Peyer's patch (tissue), 4 donors: ENCODE data around the gene CYP26A1. TPM values are rescaled to one million over a fixed set of nuclear protein-coding genes. Genes with fewer than 3 reads are reported as not detected.
A peak's percentile ranks its signal among the peaks of the same experiment; 100 is the strongest.

ENCODE experiments used
- DNase-seq, 3 donors: peaks; one replicate each; pipeline ENCODE4 v3.0.0-alpha.2; 2017 to 2019
- H3K27ac ChIP-seq, 4 donors: fragments of 200-600 bp; sonication (generic); one replicate each; pipeline ENCODE4 v1.5.1; 2016 to 2019
- H3K27me3 ChIP-seq, 2 donors: fragments of 200-600 bp; sonication (generic); one replicate each; pipeline ENCODE4 v1.5.1; 2019
- H3K36me3 ChIP-seq, 3 donors: fragments of 200-600 bp; sonication (generic); one replicate each; pipeline ENCODE4 v1.5.1; 2016 to 2019
- H3K4me1 ChIP-seq, 4 donors: fragments of 200-600 bp; sonication (generic); one replicate each; pipeline ENCODE4 v1.5.1; 2016 to 2019
- H3K4me3 ChIP-seq, 4 donors: fragments of 200-600 bp; sonication (generic); 1 replicate in 3 of 4; 2 replicates in 1 of 4; pipeline ENCODE4 v1.5.1; 2016 to 2019; ENCODE audit warnings: mild to moderate bottlenecking in 1 of 4
- H3K9me3 ChIP-seq, 4 donors: fragments of 200-600 bp; sonication (generic); one replicate each; pipeline ENCODE4 v1.5.1; 2016 to 2019; ENCODE audit warnings: mild to moderate bottlenecking in 1 of 4
- POLR2A ChIP-seq, 2 donors: fragments of 450-650 bp; IDR thresholded peaks; one replicate each; pipeline ENCODE4 v1.5.1; 2017; ENCODE audit warnings: antibody characterized with exemption in 2 of 2, mild to moderate bottlenecking in 2 of 2, moderate library complexity in 2 of 2
- total RNA-seq, 4 donors: library from RNA; depleted of rRNA; stranded (reverse); fragments of >200 nt; gene quantifications; one replicate each; pipeline ENCODE4 v1.1.0, GENCODE V29; 2016
- TF ChIP-seq, protein P1 (sequence below), 6 experiments: fragments of 450-650 bp in 4 of 6; fragments of 200-600 bp in 2 of 6; sonication (generic) in 1 of 6; IDR thresholded peaks; one replicate each; pipeline ENCODE4 v1.5.1; 2017 to 2019; ENCODE audit warnings: antibody characterized with exemption in 6 of 6, mild to moderate bottlenecking in 3 of 6, moderate library complexity in 1 of 6

Gene CYP26A1, protein sequence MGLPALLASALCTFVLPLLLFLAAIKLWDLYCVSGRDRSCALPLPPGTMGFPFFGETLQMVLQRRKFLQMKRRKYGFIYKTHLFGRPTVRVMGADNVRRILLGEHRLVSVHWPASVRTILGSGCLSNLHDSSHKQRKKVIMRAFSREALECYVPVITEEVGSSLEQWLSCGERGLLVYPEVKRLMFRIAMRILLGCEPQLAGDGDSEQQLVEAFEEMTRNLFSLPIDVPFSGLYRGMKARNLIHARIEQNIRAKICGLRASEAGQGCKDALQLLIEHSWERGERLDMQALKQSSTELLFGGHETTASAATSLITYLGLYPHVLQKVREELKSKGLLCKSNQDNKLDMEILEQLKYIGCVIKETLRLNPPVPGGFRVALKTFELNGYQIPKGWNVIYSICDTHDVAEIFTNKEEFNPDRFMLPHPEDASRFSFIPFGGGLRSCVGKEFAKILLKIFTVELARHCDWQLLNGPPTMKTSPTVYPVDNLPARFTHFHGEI
- not detected for total RNA-seq

DNA sequence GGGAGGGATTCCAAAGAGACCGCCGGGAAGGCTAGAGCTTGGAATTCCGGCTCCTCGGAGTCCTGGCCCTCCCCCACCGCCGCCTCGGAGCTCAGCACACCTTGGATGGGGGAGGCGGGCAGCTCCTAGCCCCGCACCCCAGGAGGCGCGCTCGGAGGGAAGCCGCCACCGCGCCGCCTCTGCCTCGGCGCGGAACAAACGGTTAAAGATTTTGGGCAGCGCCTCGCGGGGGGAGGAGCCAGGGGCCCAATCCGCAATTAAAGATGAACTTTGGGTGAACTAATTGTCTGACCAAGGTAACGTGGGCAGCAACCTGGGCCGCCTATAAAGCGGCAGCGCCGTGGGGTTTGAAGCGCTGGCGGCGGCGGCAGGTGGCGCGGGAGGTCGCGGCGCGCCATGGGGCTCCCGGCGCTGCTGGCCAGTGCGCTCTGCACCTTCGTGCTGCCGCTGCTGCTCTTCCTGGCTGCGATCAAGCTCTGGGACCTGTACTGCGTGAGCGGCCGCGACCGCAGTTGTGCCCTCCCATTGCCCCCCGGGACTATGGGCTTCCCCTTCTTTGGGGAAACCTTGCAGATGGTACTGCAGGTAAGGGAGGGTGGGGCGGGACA is at the start of gene CYP26A1:
TSS of gene CYP26A1 (plus strand) at position 355 of the 608 bp plus-strand sequence. CDS start at position 397, 42 bp downstream.
- Histone ChIP-seq H3K9me3 (no peaks in the 10 kb centered on the region), H3K4me3 (peak within 1 kb of the TSS in 3 of 4 donors; percentile 31 to 46 (median 39)), H3K27ac (no peak within 1 kb of the TSS), H3K4me1 (peaks cover 0 to 38% (median 16%) of the 10 kb centered on the region in 4 donors), H3K36me3 (no peaks in the 10 kb centered on the region), H3K27me3 (peaks cover 0 to 36% of the 10 kb centered on the region in 2 donors)
- no peak for DNase-seq
- TF ChIP-seq, protein P1, sequence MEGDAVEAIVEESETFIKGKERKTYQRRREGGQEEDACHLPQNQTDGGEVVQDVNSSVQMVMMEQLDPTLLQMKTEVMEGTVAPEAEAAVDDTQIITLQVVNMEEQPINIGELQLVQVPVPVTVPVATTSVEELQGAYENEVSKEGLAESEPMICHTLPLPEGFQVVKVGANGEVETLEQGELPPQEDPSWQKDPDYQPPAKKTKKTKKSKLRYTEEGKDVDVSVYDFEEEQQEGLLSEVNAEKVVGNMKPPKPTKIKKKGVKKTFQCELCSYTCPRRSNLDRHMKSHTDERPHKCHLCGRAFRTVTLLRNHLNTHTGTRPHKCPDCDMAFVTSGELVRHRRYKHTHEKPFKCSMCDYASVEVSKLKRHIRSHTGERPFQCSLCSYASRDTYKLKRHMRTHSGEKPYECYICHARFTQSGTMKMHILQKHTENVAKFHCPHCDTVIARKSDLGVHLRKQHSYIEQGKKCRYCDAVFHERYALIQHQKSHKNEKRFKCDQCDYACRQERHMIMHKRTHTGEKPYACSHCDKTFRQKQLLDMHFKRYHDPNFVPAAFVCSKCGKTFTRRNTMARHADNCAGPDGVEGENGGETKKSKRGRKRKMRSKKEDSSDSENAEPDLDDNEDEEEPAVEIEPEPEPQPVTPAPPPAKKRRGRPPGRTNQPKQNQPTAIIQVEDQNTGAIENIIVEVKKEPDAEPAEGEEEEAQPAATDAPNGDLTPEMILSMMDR (IDR thresholded peaks at IDR 0.05), result no peak
- no peak for TF ChIP-seq POLR2A (IDR thresholded peaks at IDR 0.05)

DNA sequence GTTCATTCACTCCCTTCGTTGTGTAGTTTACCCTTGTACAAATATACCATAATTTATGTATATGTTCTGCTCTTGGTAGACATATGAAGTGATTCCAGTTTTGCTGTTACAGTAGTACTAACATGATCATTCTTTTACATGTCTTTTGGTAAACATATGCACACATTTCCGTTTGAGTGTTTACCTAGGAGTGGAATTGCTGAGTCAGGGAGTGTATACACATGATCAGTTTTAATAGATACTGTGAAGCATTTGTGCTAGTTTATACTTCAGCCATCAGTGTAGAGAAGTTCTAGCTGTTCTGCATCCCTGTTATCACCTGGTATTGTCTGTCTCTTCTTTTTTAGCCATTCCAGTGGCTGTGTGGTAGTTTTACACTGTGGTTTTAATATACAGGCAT is 47.6 kb upstream of the CYP26A1 start:
- DNase-seq, result no peak
- no peak for TF ChIP-seq POLR2A (IDR thresholded peaks at IDR 0.05)
- TF ChIP-seq, protein P1 (IDR thresholded peaks at IDR 0.05), result no peak
- Histone ChIP-seq H3K4me3 (no peak overlapping the region), H3K9me3 (no peaks in the 10 kb centered on the region), H3K36me3 (no peaks in the 10 kb centered on the region), H3K4me1 (no peaks in the 10 kb centered on the region), H3K27me3 (no peaks in the 10 kb centered on the region), H3K27ac (no peak overlapping the region)

DNA sequence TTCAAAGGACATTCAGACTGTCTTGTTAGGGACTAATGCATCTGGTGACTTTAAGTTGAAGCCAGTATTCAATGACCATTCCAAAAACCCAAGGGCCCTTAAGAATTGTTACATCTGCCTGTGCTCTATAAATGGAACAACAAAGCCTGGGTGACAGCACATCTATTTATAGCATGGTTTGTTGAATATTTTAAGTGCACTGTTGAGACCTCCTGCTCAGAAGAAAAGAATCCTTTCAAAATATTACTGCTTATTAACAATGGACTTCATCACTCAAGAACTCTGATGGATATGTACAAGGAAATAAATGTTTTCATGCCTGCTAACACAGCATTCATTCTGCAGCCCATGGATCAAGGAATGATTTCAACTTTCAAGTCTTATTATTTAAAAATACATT is 46.2 kb upstream of the CYP26A1 start:
- no peak for TF ChIP-seq POLR2A (IDR thresholded peaks at IDR 0.05)
- TF ChIP-seq, protein P1 (IDR thresholded peaks at IDR 0.05), result no peak
- Histone ChIP-seq H3K9me3 (no peaks in the 10 kb centered on the region), H3K4me3 (no peak overlapping the region), H3K27me3 (no peaks in the 10 kb centered on the region), H3K36me3 (no peaks in the 10 kb centered on the region), H3K4me1 (peaks cover 0 to 7% (median 0%) of the 10 kb centered on the region in 4 donors), H3K27ac (no peak overlapping the region)
- DNase-seq, result no peak

DNA sequence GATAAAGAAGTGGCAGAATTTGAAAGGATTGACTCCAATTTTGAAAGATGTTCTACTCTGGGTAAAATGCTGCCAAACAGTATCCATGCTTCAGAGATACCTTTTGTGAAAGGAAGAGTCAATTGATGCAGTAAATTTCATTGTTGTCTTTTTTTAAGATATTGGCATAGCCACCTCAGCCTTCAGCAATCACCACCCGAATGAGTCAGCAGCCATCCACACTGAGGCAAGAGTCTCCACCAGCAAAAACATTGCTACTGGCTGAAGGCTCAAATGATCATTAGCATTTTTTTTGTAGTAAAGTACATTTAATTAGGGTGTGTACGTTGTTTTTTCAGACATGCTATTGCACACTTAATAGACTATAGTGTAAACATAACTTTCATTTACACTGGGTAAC is 44.8 kb upstream of the CYP26A1 start:
- no peak for DNase-seq
- Histone ChIP-seq H3K27me3 (no peaks in the 10 kb centered on the region), H3K27ac (no peak overlapping the region), H3K4me1 (peaks cover 0 to 21% (median 0%) of the 10 kb centered on the region in 4 donors), H3K36me3 (no peaks in the 10 kb centered on the region), H3K9me3 (no peaks in the 10 kb centered on the region), H3K4me3 (no peak overlapping the region)
- no peak for TF ChIP-seq POLR2A (IDR thresholded peaks at IDR 0.05)
- TF ChIP-seq, protein P1 (IDR thresholded peaks at IDR 0.05), result no peak

DNA sequence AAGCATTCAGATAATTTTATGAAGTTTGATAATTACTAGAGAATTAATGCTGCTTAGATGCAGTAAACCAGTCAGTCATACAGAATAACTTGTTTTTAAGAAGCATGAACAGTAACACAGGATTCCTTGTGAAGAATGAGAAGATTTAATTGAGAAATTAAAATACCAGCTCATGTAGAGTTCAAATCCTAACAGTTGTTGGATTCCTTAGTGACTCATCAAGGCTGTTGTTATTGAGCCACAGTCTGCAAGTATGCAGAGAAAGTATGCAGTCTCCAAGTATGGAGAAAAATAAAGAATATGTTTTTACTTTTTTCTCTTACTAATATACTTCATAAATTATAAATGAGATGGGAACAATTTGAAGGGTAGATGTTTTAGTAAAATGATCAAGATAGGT is 43.3 kb upstream of the CYP26A1 start:
- Histone ChIP-seq H3K36me3 (no peaks in the 10 kb centered on the region), H3K27me3 (no peaks in the 10 kb centered on the region), H3K4me3 (no peak overlapping the region), H3K27ac (no peak overlapping the region), H3K4me1 (peaks cover 0 to 30% (median 0%) of the 10 kb centered on the region in 4 donors), H3K9me3 (no peaks in the 10 kb centered on the region)
- DNase-seq, result no peak
- no peak for TF ChIP-seq POLR2A (IDR thresholded peaks at IDR 0.05)
- TF ChIP-seq, protein P1 (IDR thresholded peaks at IDR 0.05), result no peak
